COLO829 (cell line): Measurements from ENCODE around the gene KLHL18.
"Not testable (repeated sequence)": the region's sequence is repeated elsewhere in the genome, so short reads cannot be mapped to it uniquely, and the experiment has no call there.

ENCODE experiments used
- DNase-seq: peaks from one replicate; pipeline ENCODE4 v3.0.0; 2012; ENCODE audit warnings: low spot score

KLHL18 gene

DNA sequence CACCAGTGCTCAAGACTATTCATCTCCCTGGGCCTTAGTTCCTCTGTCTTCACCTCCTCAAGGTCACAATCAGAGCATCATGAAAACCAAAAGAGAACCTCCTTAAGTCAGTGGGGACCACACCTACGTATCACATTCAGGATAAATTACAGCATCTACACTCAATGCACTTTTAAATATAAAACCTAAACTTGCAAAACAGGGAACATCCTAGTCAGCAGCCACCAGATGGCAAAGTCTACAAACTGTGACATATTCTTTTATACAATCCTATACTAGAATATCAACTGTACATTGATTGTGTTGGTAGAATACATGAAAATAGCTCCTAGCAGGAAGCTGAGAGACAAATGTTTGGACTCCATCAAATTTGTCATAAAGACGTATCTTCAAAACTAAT, 8.1 kb upstream of the KLHL18 start:
- no peak for DNase-seq

DNA sequence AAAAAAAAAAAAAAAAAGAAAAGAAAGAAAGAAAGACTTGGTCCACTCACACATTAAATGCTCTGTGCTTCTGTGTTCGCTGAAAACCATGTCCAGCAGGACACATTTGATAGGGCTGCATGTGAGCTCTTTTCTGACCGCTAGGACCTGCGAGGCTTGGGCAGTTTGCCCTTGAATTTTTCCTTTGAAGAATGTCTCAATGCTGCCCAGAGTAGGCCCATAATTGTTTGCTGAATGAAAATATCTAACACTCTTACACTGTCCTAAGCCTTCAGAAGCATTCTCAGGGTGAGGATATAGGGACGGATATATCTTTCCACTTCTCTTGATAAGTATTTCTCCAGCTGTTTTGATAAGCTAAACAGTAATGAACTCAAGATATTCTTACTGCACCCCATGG, 6.2 kb upstream of the KLHL18 start:
- DNase-seq = no peak

DNA sequence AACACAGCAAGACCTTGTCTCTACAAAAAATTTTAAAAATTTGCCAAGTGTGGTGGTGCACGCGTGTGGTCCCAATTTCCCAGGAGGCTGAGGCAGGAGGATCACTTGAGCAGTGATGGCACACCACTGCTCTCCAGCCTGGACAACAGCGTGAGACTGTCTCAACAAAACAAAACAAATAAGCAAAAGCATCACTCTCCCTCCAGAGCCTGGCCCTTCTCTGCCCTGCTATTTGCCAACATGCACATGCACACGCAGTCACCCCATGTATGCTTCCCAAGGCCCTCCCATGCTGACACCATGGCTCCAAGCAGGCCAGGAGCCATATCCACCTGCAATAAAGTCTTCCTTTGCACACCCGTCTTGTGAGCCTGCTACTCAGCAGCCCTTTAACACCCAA, 2.2 kb upstream of the KLHL18 start:
- no peak for DNase-seq

DNA sequence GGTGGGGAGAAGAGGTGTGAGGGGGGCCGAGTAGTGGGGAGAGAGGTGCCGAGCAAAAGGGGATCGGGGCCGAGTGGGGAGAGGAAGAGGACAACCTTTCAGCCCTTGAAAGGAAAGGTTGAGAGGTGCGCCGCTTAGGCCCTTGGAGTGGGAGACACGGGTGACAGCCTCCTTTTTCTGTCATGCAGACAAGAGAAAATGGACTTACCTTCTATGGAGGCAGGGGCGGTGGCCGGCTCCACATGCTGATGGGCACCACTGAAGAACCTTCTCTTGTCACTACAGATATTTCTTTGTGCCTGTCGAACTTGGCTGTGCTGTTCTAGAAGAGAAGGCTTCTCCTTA, 421 bp downstream of the KLHL18 start:
- DNase-seq = no peak

DNA sequence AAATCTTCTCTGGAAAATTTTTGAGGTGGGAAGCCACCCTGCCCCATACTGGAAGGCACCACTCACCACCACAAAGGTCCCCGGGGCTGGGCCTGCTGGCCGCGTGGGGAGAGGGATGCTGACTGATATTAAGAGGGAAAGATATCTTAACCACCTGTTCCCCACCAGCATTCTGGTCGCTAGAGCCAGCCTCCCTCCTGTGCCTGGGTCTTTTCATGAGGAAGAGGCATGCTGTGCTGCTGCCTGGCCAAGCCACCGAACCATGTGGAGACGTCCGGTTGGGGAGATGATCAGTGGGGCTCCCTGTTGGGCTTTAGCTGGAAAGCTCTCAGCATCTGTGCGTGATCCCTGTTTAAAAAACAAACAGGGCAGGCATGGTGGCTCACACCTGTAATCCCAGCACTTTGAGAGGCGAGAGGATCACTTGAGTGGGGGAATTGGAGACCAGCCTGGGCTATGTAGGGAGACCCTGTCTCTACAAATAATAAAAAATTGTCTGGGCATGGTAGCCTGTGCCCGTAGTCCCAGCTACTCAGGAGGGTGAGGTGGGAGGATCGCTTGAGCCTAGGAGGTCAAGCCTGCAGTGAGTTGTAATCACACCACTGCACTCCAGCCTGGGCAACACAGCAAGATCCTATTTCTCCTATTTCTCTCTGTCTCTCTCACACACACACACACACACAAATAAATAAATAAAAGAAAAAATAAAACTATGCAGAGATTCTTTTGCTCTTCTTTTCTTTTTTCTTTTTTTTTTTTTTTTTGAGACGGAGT, 1.0 kb downstream of the KLHL18 start:
- DNase-seq = no peak

DNA sequence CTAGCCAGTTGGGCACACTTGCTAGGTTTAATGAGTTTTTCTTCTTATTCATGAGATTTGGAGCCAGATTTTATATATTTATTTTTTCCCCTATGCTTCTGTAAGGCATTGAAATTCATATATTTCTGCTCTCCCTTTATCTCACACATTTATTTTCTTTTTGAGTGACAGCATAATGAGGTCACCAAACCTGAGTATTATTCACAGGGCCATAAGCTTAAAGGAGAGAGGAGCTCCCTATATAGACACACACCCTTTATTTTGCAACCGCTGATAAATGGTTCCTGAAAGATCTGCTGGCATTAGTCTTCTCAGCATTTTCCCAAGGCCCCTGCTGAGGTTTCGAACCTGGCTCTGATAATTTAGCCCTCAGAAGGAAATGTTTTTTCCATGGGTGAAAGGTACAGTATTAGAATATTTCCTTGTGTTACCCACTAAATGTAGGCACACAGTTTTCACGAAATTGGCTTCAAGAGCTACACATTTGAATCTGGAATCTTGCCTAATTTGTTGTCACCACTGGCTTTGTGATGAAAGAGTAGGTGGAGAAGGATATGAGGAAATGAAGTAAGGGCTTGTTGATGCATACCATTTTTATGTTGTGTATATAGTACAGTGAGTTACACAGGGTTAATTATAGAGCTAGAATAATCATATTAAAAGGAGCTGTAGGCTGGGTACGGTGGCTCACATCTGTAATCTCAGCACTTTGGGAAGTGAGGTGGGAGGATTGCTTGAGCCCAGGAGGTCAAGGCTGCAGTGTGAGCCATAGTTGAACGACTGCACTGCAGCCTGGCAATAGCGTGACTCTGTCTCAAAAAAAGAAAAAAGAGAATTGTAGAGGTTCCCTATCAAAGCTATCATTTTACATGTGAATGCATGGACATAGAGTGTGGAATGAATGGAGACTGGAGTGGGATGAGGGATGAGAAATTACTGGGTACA, 6.5 kb downstream of the KLHL18 start:
- DNase-seq = no peak

DNA sequence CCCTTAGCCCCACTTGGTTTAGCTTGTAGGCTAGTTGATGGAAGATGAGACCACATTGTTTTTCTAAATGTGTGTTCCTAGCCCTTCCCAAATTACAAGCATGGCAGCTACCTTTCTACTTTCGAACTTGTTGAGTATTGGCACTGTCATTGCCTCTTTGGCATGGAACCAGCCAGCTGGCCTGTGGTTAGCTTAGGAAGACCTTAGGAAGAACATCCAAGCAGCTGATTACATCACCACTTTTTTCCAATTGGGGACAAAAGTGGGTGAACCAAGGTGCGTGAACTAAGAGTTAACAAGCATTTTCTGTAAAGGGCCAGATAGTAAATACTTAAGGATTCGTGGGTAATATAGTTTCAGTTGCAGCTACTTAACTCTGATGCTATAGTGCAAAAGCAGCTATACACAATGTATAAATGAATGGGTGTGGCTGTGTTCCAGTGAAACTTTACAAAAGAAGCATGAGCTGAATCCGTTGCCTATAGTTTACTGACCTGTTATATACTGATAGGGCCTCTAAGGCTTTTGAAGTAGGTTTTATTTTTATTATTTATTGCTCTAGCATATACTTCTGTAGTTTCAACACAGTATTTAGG, 8.5 kb downstream of the KLHL18 start:
- DNase-seq = no peak

DNA sequence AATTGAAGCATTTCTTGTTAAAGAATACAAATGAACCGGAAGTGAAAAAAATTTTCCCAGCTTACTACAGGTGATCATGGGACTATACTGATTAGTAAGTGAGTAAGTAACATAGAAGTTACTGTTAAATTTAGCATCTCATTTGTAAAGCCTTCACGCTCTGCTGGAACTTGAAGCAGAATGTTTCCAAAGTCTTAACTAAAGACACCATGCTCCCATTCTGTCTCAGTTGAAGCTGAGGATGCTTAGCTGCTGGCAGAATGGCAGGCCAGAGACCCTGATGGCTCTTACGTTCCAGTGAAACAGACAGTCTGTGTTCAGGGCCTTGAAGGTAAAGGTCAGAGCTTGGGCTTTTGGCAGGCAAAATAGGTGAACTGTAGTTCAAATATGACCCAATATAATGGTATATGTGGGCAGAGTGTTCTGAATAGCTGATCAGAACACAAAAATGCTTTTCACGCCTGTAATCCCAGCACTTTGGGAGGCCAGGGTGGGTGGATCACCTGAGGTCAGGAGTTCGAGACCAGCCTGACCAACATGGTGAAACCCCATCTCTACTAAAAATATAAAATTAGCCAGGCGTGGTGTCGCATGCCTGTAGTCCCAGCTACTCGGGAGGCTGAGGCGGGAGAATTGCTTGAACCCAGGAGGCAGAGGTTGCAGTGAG, 9.1 kb downstream of the KLHL18 start:
- DNase-seq = not testable (repeated sequence)

DNA sequence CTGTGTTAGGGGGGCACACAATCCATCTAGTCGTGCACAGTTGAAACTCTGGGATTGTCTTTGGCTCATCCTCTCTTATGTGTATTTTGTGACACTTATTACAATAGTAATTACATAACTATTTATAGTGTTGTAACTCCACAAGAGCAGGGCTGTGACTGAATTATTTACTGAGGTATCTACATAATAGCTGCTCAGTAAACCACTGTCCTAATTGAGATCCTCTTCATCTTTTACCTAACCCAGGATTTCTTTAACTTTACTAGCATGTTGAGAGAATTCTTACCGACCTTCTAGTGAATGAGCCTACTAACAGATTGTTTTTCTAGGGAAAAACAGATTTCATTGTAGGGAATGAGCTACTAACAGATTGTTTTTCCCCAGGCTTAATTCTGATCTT, 11.1 kb downstream of the KLHL18 start:
- no peak for DNase-seq

DNA sequence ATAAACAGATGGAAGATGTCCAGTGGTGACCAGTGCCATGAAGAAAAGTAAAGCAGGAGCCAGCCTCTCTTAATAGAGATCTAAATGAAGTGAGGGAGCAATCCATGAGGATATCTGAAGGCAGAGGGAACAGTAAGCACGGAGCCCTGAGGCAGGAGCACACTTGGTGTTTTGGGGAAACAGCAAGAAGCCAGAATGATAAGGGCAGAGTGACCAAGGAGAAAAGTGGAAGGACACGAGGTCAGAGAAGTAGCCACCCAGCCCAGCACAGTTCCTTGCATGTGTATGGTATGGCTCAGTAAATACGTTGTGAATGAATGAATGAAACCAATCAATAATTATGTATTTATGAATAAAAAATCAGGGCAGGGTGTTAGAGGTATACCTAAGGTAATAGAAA, 11.6 kb downstream of the KLHL18 start:
- no peak for DNase-seq

DNA sequence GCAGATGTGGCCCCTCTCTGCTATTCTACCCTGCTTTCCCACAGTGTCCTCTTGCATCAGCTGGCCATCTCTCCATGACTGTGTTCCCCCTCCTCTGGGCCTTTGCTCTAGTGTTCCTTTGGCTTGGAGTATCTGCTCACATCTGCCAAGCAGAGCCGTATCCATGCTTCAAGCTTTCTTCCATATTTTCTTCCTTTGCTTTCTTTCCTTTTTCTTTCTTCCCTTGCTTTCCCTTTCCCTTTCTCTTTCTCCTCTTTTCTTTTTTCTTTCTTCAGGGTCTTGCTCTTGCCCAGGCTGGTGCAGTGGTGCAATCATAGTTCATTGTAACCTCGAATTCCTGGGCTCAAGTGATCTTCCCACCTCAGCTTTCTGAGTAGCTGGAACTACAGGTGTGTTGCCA, 12.6 kb downstream of the KLHL18 start:
- DNase-seq = no peak

DNA sequence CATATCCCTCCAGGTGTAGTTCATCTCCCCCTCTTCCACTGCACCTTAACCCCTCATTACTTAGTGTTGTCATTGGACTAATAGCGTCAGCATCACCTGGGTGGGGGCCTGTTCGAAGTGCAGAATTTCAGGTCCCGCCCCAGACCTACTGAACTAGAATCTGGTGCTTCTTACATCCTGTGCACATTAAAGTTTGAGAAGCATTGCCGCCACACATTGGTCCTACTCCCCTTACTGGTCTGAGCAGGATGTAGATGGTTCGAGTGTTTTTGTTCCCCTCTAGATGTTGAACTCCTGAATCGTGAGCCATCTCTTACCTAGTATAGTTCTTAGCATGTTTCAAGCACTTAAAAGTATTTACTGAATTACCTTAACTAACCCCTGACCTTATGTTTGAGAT, 13.2 kb downstream of the KLHL18 start:
- DNase-seq = no peak

DNA sequence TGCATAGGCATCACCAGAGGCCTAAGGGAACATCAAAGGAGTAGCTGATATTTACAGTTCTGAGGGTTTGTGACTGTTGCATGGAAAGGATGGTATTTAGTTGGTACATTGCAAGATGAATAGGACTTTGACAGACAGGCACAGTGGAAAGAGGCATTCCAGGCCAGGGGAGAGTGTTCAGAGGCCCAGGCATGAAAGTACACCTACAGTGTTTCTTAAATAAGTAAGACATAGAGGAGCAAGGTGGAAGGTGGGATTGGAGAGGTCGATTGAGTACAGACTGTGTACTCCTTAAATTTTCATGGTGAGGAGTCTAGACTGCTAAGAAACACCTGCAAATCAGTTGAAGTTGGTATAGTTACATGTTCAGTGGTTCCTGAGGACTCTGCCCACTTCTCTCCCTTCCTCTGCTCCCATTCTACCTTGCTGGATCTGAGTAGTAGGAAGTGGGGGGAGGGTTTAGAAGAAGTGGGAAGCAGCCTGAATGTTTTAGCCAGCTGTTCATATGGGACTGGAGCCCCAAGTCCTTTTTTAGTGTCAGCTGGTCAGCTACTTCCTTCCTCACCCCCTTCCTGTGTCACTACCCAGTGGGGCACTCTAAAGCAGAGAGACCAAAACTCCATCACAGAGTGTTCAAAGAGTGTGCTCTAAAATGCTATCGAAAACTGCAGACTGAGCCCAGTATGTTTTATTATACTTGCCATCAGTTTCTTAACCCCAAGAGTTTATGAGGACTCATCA, 14.0 kb downstream of the KLHL18 start:
- DNase-seq = no peak

DNA sequence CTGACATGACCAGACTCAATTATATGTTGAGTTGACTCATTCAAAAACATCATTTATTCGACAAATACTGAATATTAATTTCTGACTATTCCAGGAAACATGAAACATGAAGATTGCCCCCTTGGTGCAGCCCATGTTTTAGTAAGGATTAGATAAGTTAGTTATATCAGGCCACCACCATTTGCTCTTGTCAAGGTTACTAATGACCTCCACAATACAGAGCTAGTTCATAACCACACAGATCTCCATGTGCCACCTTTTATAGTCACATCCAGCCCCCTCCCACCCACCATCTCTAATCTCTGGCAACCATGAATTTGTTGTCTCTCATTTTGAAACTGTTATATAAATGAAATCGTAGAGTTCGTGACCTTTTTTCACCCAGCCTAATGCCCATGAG, 15.7 kb downstream of the KLHL18 start:
- DNase-seq = no peak

DNA sequence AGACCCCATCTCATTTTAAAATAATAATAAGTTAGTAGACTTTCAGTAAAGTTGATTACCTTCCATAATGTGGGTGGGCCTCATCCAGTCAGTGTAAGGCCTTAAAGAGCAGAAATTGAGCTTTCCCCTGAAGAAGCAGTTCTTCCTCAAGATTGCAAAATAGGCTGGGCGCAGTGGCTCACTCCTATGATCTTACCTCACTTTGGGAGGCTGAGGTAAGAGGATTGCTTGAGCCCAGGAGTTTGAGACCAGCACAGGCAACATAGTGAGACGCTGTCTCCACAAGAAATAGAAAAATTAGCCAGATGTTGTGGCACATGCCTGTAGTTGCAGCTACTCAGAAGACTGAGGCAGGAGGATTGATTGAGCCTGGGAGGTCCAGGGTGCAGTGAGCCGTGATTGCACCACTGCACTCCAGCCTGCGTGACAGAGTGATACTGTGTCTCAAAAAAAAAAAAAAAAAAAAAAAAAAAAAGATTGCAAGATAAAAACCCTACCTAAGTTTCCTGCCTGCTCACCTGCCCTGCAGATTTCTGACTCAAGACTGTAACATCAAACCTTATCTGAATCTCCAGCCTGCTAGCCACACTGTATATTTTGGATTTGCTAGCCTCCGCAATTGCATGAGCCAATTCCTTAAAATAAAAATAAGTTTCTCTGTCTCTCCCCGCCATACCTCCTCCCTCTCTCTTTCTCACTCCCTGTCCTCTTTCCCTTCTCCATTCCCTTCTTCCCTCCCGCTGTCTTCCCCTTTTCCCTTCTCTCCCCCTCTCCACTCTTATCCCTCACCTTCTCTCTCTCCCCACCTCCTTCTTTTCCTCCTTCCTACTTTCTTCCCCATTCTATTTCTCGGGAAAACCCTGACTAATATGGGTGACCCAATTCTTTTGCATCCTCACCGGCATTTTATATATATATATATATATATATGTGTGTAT, 16.9 kb downstream of the KLHL18 start:
- no peak for DNase-seq

DNA sequence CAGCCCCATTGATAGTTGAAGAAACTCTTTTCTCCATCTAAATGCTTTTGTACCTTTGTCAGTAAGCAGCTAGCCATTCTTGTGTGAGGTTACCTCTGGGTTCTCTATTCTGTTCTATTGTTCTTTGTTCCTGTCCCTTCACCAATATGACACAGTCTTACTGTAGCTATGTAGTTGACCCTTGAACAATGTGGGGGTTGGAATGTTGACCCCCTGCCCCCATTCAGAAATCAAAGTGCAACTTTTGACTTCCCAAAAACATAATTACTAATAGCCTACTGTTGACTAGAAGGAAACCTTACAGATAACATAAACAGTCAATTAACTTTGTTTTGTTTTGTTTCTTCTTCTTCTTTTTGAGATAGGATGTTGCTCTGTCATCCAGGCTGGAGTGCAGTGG, 18.7 kb downstream of the KLHL18 start:
- no peak for DNase-seq

DNA sequence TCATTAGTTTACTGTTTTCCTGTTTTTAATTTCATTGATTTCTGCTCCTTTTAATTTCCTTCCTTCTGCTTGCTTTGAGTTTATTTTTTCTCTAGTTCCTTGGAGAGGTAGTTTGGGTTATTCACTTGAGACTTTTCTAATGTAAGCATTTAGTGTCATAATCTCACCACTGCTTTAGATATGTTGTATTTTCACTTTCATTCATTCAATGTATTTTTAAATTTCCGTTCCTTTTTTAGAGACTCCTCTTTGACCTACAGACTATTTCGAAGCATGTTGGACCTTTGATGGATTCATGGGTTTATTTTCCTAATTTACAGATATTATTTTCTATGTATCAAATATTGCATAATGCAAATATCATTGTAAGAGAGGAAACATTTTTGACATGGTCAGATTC, 23.3 kb downstream of the KLHL18 start:
- no peak for DNase-seq

DNA sequence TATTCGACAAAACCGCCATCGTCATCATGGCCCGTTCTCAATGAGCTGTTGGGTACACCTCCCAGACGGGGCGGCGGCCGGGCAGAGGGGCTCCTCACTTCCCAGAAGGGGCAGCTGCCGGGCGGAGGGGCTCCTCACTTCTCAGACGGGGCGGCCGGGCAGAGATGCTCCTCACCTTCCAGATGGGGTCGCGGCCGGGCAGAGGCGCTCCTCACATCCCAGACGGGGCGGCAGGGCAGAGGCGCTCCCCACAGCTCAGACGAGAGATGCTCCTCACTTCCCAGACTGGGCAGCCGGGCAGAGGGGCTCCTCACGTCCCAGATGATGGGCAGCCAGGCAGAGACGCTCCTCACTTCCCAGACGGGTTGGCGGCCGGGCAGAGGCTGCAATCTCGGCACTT, 26.5 kb downstream of the KLHL18 start:
- not testable (repeated sequence) for DNase-seq

DNA sequence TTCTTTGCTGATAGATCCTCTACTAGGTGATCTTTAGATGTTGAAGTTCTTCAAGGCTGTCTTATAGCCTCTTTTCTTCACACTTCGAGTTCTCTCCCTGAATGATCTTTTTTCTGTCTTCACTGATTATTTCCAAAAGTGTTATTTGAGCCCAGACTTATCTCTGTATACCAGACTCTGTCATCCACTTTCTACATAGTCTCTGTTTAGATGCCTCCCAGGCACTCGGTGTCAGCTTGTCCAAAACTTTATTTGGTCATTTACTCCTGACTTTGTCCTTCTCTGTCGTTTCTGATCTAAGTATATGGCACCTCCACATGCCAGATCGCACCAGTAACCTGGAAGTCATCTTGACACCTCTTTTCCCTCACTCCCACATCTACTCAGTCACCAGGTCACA, 27.6 kb downstream of the KLHL18 start:
- DNase-seq = no peak

DNA sequence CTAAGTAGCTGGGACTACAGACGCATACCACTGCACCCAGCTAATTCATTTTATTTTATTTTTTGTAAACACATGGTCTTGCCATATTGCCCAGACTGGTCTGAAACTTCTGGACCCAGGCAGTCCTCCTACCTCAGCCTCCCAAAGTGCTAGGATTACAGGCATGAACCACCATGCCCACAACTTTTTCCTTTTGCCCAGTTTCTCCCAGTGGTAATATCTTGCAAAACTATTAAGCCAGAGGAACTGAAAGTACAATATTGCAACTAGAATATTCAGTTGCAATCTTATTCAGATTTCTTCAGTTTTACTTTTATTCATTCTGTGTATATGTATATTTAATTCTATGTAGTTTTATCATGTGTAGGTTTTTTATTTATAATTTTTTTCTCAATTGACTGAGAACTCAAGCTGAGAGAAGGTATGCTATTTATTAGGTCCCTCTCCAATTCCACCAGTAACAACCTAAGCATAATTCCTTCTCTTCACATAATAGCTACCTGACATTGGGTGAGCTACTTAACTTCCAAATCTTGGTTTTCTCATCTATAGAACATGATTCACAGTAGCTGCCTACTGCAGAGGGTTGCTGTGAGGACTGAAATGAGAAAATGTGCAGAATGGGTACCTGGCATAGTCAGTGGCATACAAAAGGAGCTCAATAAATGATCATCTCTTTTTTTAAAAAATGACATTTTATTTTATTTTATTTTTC, 30.8 kb downstream of the KLHL18 start:
- DNase-seq = no peak
